GM12864 (cell line): ENCODE results near the gene TMEM79.

Source experiments
- DNase-seq: peaks from one replicate; pipeline ENCODE4 v3.0.0-alpha.2; 2011; ENCODE audit warnings: low read depth
- H3K4me3 ChIP-seq: 2 replicates; pipeline ENCODE4 v1.5.1; 2011; ENCODE audit warnings: mild to moderate bottlenecking, low read depth, low read length, control low read depth
- TF ChIP-seq, protein P1 (sequence below): IDR thresholded peaks from 2 replicates; pipeline ENCODE4 v1.5.1; 2011; ENCODE audit warnings: low read depth, mild to moderate bottlenecking, moderate library complexity, low read length, control low read depth, inconsistent platforms; ENCODE audit errors: missing control alignments

Gene TMEM79

GRCh38 chr1:156276966-156277381 lies 7.2 kb upstream of the TMEM79 start:
- H3K4me3 ChIP-seq, result no peak overlapping the region
- TF ChIP-seq, protein P1, sequence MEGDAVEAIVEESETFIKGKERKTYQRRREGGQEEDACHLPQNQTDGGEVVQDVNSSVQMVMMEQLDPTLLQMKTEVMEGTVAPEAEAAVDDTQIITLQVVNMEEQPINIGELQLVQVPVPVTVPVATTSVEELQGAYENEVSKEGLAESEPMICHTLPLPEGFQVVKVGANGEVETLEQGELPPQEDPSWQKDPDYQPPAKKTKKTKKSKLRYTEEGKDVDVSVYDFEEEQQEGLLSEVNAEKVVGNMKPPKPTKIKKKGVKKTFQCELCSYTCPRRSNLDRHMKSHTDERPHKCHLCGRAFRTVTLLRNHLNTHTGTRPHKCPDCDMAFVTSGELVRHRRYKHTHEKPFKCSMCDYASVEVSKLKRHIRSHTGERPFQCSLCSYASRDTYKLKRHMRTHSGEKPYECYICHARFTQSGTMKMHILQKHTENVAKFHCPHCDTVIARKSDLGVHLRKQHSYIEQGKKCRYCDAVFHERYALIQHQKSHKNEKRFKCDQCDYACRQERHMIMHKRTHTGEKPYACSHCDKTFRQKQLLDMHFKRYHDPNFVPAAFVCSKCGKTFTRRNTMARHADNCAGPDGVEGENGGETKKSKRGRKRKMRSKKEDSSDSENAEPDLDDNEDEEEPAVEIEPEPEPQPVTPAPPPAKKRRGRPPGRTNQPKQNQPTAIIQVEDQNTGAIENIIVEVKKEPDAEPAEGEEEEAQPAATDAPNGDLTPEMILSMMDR, result no peak
- no peak for DNase-seq

GRCh38 chr1:156279837-156280236 lies 4.3 kb upstream of the TMEM79 start:
- TF ChIP-seq, protein P1, result no peak
- DNase-seq, result no peak
- H3K4me3 ChIP-seq, result no peak overlapping the region

DNA sequence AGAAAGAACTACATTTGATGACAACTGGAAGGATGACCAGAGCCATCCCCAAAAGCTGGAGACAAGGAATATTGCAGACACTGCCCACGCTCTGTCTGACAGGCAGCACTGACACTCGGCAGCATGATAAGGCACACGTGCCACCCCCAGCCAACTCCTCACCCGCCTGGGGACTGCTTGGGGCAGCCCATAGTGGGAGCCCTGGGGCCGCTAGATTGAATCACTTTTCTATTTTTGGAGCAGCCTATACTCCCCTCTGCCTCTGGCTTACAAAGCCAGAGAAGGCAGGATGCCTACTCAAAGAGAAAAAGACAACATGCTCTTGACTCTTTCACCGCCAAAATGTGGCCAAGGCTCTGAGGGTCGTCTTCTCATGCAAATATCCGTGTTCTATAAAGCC lies 2.8 kb upstream of the TMEM79 start:
- DNase-seq, result no peak
- H3K4me3 ChIP-seq, result peak overlapping the region; percentile 97

DNA sequence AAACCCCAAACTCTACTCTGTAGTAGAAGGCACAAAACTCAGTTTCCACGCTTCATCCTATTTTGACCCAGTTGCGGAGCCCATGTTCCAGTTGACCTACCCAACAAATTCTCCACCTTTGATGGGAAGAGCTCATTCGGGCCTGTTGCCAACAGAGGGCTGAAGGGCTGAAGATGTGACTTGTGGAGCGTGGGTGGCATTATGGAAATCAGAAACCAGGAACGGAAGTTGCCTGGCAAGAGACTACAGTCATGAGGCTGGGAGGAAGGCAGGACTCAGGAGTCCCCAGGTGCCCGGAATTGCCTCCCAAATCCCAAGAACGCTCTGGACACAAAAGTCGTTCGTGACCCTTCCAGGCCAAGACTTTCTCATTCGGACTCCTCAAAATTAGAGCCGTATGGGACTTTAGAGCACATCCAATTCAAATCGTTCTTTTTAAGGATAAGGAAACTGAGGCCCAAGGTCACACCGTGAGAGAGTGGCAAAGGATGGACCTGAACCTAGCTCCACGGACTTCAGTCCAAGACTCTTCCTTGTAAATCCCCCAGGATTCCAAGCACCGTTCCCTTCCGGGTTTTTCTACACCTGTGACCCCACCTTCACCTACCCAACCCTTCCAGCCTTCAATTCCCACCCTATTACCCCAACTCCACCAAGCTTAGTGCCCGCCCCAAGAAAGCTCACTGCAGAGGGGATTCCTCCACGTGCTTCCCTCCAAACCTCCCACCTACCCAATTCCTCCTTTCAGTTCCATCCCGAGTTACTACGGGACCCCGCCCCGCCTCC lies 2.2 kb upstream of the TMEM79 start:
- H3K4me3 ChIP-seq, result peak overlapping the region; percentile 97
- TF ChIP-seq, protein P1, result no peak
- DNase-seq, result no peak

More for the DNA sequence above, 2.8 kb upstream of the TMEM79 start:
- TF ChIP-seq, protein P1, result no peak

DNA sequence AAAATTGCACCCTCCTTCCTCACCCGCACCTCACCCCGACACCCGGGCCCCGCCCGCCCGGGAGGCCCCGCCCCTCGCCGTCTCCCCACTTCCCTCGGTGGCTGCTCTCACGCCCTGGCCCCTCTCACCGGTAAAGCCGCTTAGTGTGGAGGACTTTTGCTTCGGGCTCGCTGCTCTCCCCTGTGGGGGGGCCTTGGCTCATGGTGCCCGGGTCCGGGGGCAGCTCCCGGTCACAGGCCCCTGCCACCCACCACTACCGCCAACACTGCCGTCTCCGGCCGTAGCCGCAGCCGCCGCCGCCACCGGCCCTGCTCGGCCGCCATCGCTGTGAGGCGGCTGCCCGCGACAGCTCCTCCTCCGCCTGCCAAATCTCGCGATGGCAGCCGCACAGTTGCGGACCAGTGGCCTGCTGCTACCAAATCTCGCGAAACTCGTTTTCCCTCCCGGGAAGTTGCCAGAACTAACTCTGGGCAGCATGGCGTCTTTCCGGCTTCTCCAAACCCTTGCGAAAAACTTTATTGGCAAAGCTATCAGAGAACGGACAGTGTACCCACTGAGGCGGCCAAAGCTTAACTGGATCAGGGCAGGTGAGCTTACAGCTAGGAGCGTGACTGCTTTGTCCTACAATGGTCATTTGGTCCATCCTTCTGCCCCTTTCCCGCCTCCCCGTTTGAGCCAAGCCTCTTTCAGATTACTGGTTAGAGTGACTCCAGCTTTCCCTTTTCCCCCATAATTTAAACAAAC lies 1.5 kb upstream of the TMEM79 start, which contains the start of gene SMG5:
TSS of gene SMG5 (minus strand) at position 347 of the 744 bp plus-strand sequence. CDS start at position 202, 145 bp downstream.
- peak within 1 kb of the TSS; percentile 97 for H3K4me3 ChIP-seq
- TF ChIP-seq, protein P1, result no peak
- DNase-seq, result peak; percentile 97

DNA sequence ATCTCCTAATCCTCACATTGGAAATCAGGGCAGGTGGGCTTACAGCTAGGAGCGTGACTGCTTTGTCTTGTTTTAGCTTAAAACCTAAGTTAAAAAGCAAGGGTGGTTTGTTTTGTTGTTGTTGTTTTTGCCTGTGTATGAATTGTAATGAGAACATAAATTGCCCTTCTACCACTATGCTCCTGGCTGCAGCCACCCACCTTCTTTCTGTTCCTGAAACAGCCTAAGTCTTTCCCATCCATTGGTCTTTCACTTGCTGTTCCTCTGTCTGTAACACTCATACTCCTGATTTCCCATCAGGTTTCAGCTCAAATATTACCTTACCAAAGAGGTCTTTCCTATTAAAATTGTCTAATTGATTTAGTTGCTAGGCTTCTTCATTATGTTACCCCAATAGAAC lies 604 bp upstream of the TMEM79 start:
- DNase-seq, result no peak
- peak overlapping the region; percentile 97 for H3K4me3 ChIP-seq
- TF ChIP-seq, protein P1, result no peak
